Measurements from ENCODE around the gene ZMYND15. TPM values are rescaled to one million over a fixed set of nuclear protein-coding genes. Genes with fewer than 3 reads are reported as not detected.

ZMYND15 gene
- total and polyA plus RNA-seq, 3 donors from 2014 or later = 23.7 to 78.7 (median 25.2) TPM

- 91 to 95% methylated on average over 6 to 8 of the region's 8 CpGs for WGBS, 2 donors
- DNase-seq = no peak
- Histone ChIP-seq H3K27me3 (no peaks in the 10 kb centered on the region), H3K27ac (no peak overlapping the region), H3K36me3 (ENCODE audit: low read depth, missing control alignments) (no peaks in the 10 kb centered on the region), H3K4me3 (no peak overlapping the region), H3K9me3 (no peaks in the 10 kb centered on the region), H3K4me1 (peaks cover 4% of the 10 kb centered on the region)
- intact Hi-C loops (cut with DNase I; ENCODE audit: low total_unique reads) = loop anchor here (10.0 kb wide), 1 partner anchor 150 kb away; no protein-coding TSS in a partner anchor
- TF ChIP-seq CTCF (IDR thresholded peaks at IDR 0.05) (no peak), POLR2A (IDR thresholded peaks at IDR 0.05) (no peak)
These were observed 4.7 kb upstream of the ZMYND15 start for GRCh38 chr17:4734857-4735475.

- Histone ChIP-seq H3K9me3 (no peaks in the 10 kb centered on the region), H3K27me3 (no peaks in the 10 kb centered on the region), H3K36me3 (ENCODE audit: low read depth, missing control alignments) (no peaks in the 10 kb centered on the region), H3K4me3 (no peak overlapping the region), H3K4me1 (peaks cover 4% of the 10 kb centered on the region), H3K27ac (no peak overlapping the region)
- no peak for DNase-seq
- intact Hi-C loops (cut with DNase I; ENCODE audit: low total_unique reads) = loop anchor here (10.0 kb wide), 1 partner anchor 149 kb away; no protein-coding TSS in a partner anchor
- no peak for TF ChIP-seq POLR2A (IDR thresholded peaks at IDR 0.05)
- WGBS, 2 donors = 79 to 80% methylated on average over 9 of the region's 9 CpGs
These were observed 3.6 kb upstream of the ZMYND15 start for GRCh38 chr17:4735876-4736651.

GRCh38 chr17:4738136-4739121, 1.2 kb upstream of the ZMYND15 start:
- Histone ChIP-seq H3K4me1 (no peaks in the 10 kb centered on the region), H3K27me3 (no peaks in the 10 kb centered on the region), H3K27ac (peak overlapping the region; percentile 60 to 61), H3K36me3 (ENCODE audit: low read depth, missing control alignments) (no peaks in the 10 kb centered on the region), H3K4me3 (peak overlapping the region; percentile 74 to 81), H3K9me3 (no peaks in the 10 kb centered on the region)
- TF ChIP-seq POLR2A (IDR thresholded peaks at IDR 0.05) (no peak), CTCF (IDR thresholded peaks at IDR 0.05) (no peak)
- no peak for DNase-seq
- 26 to 28% methylated on average over 40 of the region's 41 CpGs for WGBS, 2 donors
- intact Hi-C loops (cut with DNase I; ENCODE audit: low total_unique reads) = loop anchor here (10.0 kb wide), 1 partner anchor 146 kb away; no protein-coding TSS in a partner anchor

GRCh38 chr17:4740025-4740351, 355 bp downstream of the ZMYND15 start:
- no peak for TF ChIP-seq CTCF (IDR thresholded peaks at IDR 0.05)
- TF ChIP-seq POLR2A (IDR thresholded peaks at IDR 0.05) = no peak
- intact Hi-C loops (cut with DNase I; ENCODE audit: low total_unique reads) = no loop called here
- H3K27ac ChIP-seq = peak overlapping the region in 1 of 2 donors; percentile 60
- DNase-seq = no peak
- no peaks in the 10 kb centered on the region for H3K36me3 ChIP-seq (ENCODE audit: low read depth, missing control alignments)
- WGBS, 2 donors = 9% methylated on average over 4 to 13 of the region's 13 CpGs
- H3K4me3 ChIP-seq = peak overlapping the region; percentile 74 to 81
- no peaks in the 10 kb centered on the region for H3K9me3 ChIP-seq
- no peaks in the 10 kb centered on the region for H3K27me3 ChIP-seq
- H3K4me1 ChIP-seq = no peaks in the 10 kb centered on the region
